Retinal pigment epithelial cell (primary cell): ENCODE measurements around the gene MDH2.
"Not testable (repeated sequence)": the region's sequence is repeated elsewhere in the genome, so short reads cannot be mapped to it uniquely, and the experiment has no call there.

Experiments used
- DNase-seq: peaks from one replicate; pipeline ENCODE4 v3.0.0-alpha.2; 2010; ENCODE audit warnings: low read depth
- H3K4me3 ChIP-seq: 2 replicates; pipeline ENCODE4 v1.5.1; 2011; ENCODE audit warnings: mild to moderate bottlenecking, low read length, control low read depth, moderate library complexity
- TF ChIP-seq, protein P1 (sequence below): conservative IDR thresholded peaks from 2 replicates; pipeline ENCODE4 v1.5.1; 2011; ENCODE audit warnings: low read depth, low read length, control low read depth, inconsistent platforms

Gene MDH2

GRCh38 chr7:76023002-76023401, 24.9 kb upstream of the MDH2 start:
- no peak overlapping the region for H3K4me3 ChIP-seq
- DNase-seq, result no peak
- TF ChIP-seq, protein P1, sequence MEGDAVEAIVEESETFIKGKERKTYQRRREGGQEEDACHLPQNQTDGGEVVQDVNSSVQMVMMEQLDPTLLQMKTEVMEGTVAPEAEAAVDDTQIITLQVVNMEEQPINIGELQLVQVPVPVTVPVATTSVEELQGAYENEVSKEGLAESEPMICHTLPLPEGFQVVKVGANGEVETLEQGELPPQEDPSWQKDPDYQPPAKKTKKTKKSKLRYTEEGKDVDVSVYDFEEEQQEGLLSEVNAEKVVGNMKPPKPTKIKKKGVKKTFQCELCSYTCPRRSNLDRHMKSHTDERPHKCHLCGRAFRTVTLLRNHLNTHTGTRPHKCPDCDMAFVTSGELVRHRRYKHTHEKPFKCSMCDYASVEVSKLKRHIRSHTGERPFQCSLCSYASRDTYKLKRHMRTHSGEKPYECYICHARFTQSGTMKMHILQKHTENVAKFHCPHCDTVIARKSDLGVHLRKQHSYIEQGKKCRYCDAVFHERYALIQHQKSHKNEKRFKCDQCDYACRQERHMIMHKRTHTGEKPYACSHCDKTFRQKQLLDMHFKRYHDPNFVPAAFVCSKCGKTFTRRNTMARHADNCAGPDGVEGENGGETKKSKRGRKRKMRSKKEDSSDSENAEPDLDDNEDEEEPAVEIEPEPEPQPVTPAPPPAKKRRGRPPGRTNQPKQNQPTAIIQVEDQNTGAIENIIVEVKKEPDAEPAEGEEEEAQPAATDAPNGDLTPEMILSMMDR, result no peak

DNA sequence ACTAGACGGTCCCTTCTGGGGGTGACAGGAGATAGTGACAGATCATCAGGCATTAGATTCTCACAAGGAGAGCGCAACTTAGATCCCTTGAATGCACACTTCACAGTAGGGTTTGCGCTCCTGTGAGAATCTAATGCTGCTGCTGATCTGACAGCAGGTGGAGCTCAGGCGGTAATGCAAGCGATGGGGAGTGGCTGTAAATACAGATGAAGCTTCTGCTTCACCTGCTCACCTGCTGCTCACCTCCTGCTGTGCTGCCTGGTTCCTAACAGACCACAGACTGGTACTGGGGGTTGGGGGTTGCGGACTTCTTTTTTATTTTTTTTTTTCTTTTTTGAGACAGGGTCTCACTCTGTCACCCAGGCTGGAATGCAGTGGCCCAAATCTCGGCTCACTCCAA, 18.2 kb upstream of the MDH2 start:
- DNase-seq, H3K4me3 ChIP-seq: not testable (repeated sequence)

GRCh38 chr7:76031964-76032363, 15.9 kb upstream of the MDH2 start:
- H3K4me3 ChIP-seq, result no peak overlapping the region
- no peak for DNase-seq
- TF ChIP-seq, protein P1, result no peak

DNA sequence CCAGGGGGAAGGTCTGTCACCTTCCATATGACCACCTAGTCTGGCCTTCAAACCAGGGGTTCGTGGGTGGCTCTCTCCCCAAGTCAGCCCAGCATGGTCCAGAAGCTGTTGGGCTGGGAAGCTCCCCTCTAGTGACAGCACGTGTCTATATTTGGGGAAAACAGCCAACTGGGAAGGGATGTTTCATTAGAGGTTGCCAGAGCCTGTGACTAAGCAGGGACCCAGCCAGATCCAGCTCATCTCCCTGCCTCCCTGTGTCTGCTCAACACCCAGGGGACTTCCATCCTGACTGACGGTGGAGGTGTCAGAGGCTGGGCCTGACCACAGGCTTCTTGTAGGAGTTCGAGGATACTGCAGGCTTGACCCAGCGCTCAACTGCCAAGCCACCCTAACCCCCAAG, 10.6 kb upstream of the MDH2 start:
- TF ChIP-seq, protein P1, result no peak
- no peak overlapping the region for H3K4me3 ChIP-seq
- DNase-seq, result no peak

- TF ChIP-seq, protein P1, result no peak
- H3K4me3 ChIP-seq, result no peak overlapping the region
- no peak for DNase-seq
These were observed 7.8 kb upstream of the MDH2 start for GRCh38 chr7:76040126-76040525.

- TF ChIP-seq, protein P1, result no peak
- H3K4me3 ChIP-seq, result no peak overlapping the region
- DNase-seq, result no peak
These were observed 3.5 kb upstream of the MDH2 start for GRCh38 chr7:76044375-76044865.

GRCh38 chr7:76047305-76047810, 548 bp upstream of the MDH2 start:
- TF ChIP-seq, protein P1, result no peak
- no peak for DNase-seq
- H3K4me3 ChIP-seq, result peak overlapping the region; percentile 79

DNA sequence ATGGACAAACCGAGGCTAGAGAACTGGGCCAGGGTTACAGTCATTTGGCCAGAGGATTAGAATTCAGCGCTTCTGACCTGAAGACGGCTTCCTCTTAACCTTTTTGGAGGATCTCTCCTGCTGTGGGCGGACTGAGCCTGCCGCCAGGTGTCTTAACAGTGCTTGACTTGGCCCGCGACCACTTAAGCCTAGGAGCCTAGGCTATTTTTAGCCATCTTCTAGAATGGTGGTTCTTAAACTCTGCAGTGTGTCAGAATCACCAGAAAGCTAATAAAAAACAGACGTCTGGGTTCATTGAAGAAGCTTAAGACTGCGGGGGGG, 722 bp downstream of the MDH2 start:
- TF ChIP-seq, protein P1, result peak; percentile 27
- H3K4me3 ChIP-seq, result peak overlapping the region; percentile 79
- no peak for DNase-seq
